Measurements from ENCODE around the gene SSX1.
"Not testable (repeated sequence)": the region's sequence is repeated elsewhere in the genome, so short reads cannot be mapped to it uniquely, and the experiment has no call there.

The SSX1 gene, protein sequence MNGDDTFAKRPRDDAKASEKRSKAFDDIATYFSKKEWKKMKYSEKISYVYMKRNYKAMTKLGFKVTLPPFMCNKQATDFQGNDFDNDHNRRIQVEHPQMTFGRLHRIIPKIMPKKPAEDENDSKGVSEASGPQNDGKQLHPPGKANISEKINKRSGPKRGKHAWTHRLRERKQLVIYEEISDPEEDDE
- 0 reads per million in 2 donors for total RNA-seq

DNA sequence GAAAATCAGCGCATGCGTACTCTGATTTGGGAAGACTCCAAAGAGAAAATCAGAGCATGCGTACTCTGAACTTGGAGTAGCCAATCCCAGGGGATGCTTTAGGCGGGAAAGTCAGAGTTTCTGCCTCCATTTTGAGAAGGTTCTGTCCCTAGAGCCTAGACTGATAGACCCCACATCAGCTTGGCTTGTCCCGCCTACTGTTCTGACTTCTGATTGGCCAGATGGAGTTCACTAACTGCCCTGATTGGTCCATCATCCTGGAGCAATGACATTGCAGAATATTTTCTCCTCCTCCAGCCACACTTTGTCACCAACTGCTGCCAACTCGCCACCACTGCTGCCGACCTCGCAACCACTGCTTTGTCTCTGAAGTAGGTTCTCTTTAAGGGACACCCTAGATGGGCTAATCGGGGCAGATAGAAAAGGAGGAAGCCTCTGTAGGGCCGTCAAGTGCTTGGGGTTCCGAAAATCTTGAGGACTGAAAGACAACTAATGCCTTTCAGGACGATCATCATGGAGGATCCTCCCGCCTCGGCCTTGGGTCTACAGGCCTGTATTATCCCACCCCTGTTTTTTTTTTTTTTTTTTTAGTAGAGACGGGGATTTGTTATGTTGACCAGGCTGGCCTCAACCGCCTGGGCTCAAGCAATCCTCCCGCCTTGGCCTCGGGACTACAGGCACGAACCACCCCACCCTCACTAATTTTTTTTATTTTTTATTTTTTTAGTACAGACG lies at the start of gene SSX1:
TSS of gene SSX1 (plus strand) at position 331 of the 735 bp plus-strand sequence. CDS start 1,850 bp downstream, outside the sequence.
- not testable (repeated sequence) for DNase-seq

DNA sequence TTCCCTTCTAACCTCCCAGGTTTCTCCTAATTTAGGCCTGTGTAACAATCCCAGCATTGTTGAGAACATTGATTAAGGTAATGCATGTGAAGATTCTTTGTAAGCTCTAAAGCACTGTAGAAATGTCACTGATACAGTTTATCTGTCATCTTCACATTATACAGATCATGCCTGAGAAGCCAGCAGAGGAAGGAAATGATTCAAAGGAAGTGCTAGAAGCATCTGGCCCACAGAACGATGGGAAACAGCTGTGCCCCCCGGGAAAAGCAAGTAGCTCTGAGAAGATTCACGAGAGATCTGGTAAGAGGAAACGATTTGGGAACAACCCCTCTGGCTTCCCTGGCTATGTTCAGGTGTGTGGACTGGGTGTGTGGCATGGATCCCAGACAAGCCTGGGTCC lies 40.9 kb upstream of the SSX1 start:
- DNase-seq: not testable (repeated sequence)

GRCh38 chrX:48224196-48224595 lies 31.0 kb upstream of the SSX1 start:
- not testable (repeated sequence) for DNase-seq

DNA sequence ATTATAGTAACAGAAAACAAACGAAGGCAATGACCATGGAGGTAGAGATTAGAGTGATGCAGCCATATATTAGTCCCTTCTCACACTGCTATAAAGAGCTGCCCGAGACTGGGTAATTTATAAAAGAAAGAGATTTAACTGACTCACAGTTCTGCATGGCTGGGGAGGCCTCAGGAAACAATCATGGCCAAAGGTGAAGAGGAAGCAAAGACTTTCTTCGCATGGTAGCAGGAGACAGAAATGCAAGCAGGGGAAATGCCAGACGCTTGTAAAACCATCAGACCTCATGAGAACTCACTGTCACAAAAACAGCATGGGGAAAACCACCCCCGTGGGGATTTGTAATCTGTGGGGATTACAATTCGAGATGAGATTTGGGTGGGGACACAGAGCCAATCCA lies 2.2 kb upstream of the SSX1 start:
- DNase-seq: not testable (repeated sequence)

DNA sequence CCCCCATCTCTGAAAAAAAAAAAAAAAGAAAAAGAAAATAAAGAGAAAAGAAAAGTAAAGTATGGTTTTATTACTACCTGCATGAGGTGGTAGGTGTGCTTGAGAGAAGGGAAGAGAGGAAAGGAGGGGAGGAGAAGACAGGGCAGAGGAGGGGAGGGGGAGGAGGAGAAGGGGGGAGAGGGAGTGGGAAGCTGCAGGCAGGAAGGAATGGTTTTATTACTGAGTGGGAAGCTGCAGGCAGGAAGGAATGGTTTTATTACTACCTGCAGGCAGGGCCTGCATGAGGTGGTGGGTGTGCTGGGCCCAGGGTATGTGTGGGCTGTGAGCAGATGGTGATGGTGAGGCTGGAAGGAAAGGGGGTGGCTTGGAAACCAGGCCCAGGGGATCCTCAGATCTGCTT lies 19.2 kb downstream of the SSX1 start:
- not testable (repeated sequence) for DNase-seq

DNA sequence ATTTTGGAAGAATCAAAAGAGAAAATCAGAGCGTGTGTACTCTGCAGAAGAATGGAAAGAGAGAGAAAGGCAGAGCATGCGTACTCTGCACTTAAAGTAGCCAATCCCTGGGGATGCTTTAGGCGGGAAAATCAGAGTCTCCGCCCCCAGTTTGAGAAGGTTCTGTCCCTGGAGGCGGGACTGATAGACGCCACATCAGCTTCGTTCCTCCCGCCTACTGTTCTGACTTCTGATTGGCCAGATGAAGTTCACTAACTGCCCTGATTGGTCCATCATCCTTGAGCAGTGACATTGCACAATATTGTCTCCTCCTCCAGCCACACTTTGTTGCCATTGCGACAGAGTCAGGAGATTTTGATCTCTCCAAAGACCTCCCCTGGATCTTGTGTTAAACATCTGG lies 23.8 kb downstream of the SSX1 start:
- no peak for DNase-seq

GRCh38 chrX:48280729-48281128 lies 25.5 kb downstream of the SSX1 start:
- DNase-seq: not testable (repeated sequence)

- no peak for DNase-seq
Observed at GRCh38 chrX:48306175-48306574, 51.0 kb downstream of the SSX1 start.

DNA sequence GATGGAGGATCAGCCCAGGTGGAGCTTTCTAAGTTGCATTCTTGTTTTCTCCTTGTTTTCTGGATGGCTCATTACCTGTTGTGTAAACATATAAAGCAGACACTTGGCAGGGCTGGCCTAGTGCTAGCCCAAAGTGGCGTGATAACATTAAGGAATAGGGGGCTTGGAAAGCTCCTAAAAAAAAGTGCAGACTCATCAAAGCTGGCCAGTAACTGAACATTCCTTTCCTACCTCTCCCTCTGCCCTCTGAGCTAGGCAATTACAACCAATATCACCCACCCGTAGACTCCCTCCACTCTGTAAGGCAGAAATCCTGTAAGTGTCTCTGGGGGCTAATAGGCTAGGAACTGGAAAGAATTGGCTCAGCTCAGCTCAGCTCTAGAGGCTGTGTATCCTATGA lies 58.8 kb downstream of the SSX1 start:
- not testable (repeated sequence) for DNase-seq
